ENCODE results near the gene MTCL3.

Gene MTCL3

GRCh38 chr6:127520066-127520465, 931 bp upstream of the MTCL3 start:
- Histone ChIP-seq H3K27ac (peak overlapping the region; percentile 58 to 83; a peak in 4 of 6 replicates), H3K4me2 (peak overlapping the region; percentile 88), H3K9me3 (no peaks in the 10 kb centered on the region), H3K4me3 (peak overlapping the region; percentile 72), H3K4me1 (peaks cover 40% of the 10 kb centered on the region)
- DNase-seq (ENCODE audit: low read depth in 1 of 2, low spot score in 1 of 2) (peak in 1 of 2 experiments; percentile 11), FAIRE-seq (no peak), ATAC-seq (no peak)
- POLR2A ChIA-PET: interaction anchor here (1.8 to 2.1 kb wide), 2 partner anchors 35 to 253 kb away, joined by 6 to 7 read pairs; partner anchors contain the start of gene RNF146
- WGBS (ENCODE audit: missing lambda C conversion rate): 17% methylated on average over 2 of the region's 2 CpGs
- no peak for TF ChIP-seq ZNF302 (CRISPR knock-in tag; IDR thresholded peaks at IDR 0.05)
- peak; percentile 81 for TF ChIP-seq EHMT2 (IDR thresholded peaks at IDR 0.05; ENCODE audit: low read depth)
- TF ChIP-seq KDM5A (IDR thresholded peaks at IDR 0.05): no peak
- TF ChIP-seq POLR2AphosphoS2 (conservative IDR thresholded peaks at IDR 0.05; ENCODE audit: low read length): no peak
- no peak for TF ChIP-seq NR3C1 (IDR thresholded peaks at IDR 0.05)
- no peak for TF ChIP-seq ESRRA (IDR thresholded peaks at IDR 0.05; ENCODE audit: borderline replicate concordance, low read length)
- TF ChIP-seq PBX3 (IDR thresholded peaks at IDR 0.05): no peak
- peak; percentile 97 for TF ChIP-seq REST (IDR thresholded peaks at IDR 0.05)
- CTCF ChIA-PET: interaction anchor here (0.7 to 1.5 kb wide), 3 partner anchors 11 to 25 kb away, joined by 3 to 5 read pairs (median 4); no protein-coding TSS in a partner anchor

- ATAC-seq (peak; percentile 1 to 2; a peak in 3 of 6 replicates), FAIRE-seq (no peak), DNase-seq (ENCODE audit: low read depth in 1 of 2, low spot score in 1 of 2) (no peak)
- H3K4me1 ChIP-seq: peaks cover 40% of the 10 kb centered on the region
- H3K4me3 ChIP-seq: peak overlapping the region; percentile 72
- peak overlapping the region; percentile 88 for H3K4me2 ChIP-seq
- TF ChIP-seq PHF8 (IDR thresholded peaks at IDR 0.05; ENCODE audit: borderline replicate concordance, low read depth) (peak; percentile 70; the same call in 1 of the 2 replicates), ZC3H11A (IDR thresholded peaks at IDR 0.05) (no peak)
- no peaks in the 10 kb centered on the region for H3K9me3 ChIP-seq
- 3% methylated on average over 10 of the region's 10 CpGs for WGBS (ENCODE audit: missing lambda C conversion rate)
- ChIA-PET CTCF (interaction anchor here (1.5 kb wide), 1 partner anchor 25 kb away, joined by 5 read pairs; no protein-coding TSS in a partner anchor), POLR2A (interaction anchor here (1.0 to 2.1 kb wide), 4 partner anchors 10 to 253 kb away, joined by 4 to 7 read pairs (median 6); partner anchors contain the start of gene RNF146)
- peak overlapping the region; percentile 83 to 86 for H3K27ac ChIP-seq
Measured at GRCh38 chr6:127519469-127519785, 292 bp upstream of the MTCL3 start.

- Histone ChIP-seq H3K4me3 (peak overlapping the region; percentile 72), H3K27ac (peak overlapping the region; percentile 83 to 86), H3K4me1 (peaks cover 39% of the 10 kb centered on the region), H3K4me2 (peak overlapping the region; percentile 88), H3K9me3 (no peaks in the 10 kb centered on the region)
- no peak for FAIRE-seq
- TF ChIP-seq MAZ (IDR thresholded peaks at IDR 0.05; ENCODE audit: borderline replicate concordance, low read depth, low read length): no peak
- TF ChIP-seq PHF8 (IDR thresholded peaks at IDR 0.05; ENCODE audit: borderline replicate concordance, low read depth): 0 out of 2 replicates have a peak, but pooled peaks have one; percentile 22
- TF ChIP-seq RCOR1 (IDR thresholded peaks at IDR 0.05; ENCODE audit: low read depth, low read length): no peak
- peak; percentile 74 for TF ChIP-seq USF2 (IDR thresholded peaks at IDR 0.05)
- WGBS (ENCODE audit: missing lambda C conversion rate): 1% methylated on average over 10 of the region's 10 CpGs
- CTCF ChIA-PET: interaction anchor here (0.8 to 4.8 kb wide), 5 partner anchors 11 to 38 kb away, joined by 4 to 34 read pairs (median 6); no protein-coding TSS in a partner anchor
- POLR2A ChIA-PET: interaction anchor here (1.3 to 2.1 kb wide), 4 partner anchors 9 to 252 kb away, joined by 4 to 7 read pairs (median 5); partner anchors contain the start of gene RNF146
- ATAC-seq: peak; percentile 32 to 42
- peak; percentile 22 to 40 for DNase-seq (ENCODE audit: low read depth in 1 of 2, low spot score in 1 of 2)
Measured at GRCh38 chr6:127518191-127518709, 885 bp downstream of the MTCL3 start.
